Subcutaneous abdominal adipose tissue (tissue), 5 donors: Measurements from ENCODE around the gene SSBP2.

ENCODE experiments used
- H3K27ac ChIP-seq: one replicate; pipeline ENCODE4 v1.7.0; 2013; ENCODE audit warnings: low read depth, mild to moderate bottlenecking, inconsistent platforms, low read length, moderate library complexity
- H3K27me3 ChIP-seq, 5 donors: one replicate each; pipeline ENCODE4 v1.7.0; 2013; ENCODE audit warnings: low read length in 5 of 5, inconsistent platforms in 1 of 5; ENCODE audit not compliant: control insufficient read depth in 5 of 5, insufficient read depth in 4 of 5
- H3K36me3 ChIP-seq, 5 donors: one replicate each; pipeline ENCODE4 v1.7.0; 2013; ENCODE audit warnings: low read length in 5 of 5; ENCODE audit not compliant: control insufficient read depth in 5 of 5, insufficient read depth in 5 of 5
- H3K4me1 ChIP-seq, 5 donors: one replicate each; pipeline ENCODE4 v1.7.0; 2013; ENCODE audit warnings: low read length in 5 of 5, mild to moderate bottlenecking in 3 of 5, moderate library complexity in 1 of 5; ENCODE audit not compliant: control insufficient read depth in 5 of 5, insufficient read depth in 5 of 5
- H3K4me3 ChIP-seq, 5 donors: one replicate each; pipeline ENCODE4 v1.7.0; 2013; ENCODE audit warnings: low read length in 5 of 5, low read depth in 1 of 5
- H3K9ac ChIP-seq, 5 donors: one replicate each; pipeline ENCODE4 v1.7.0; 2013; ENCODE audit warnings: low read length in 5 of 5, mild to moderate bottlenecking in 4 of 5, moderate library complexity in 3 of 5
- H3K9me3 ChIP-seq, 5 donors: one replicate each; pipeline ENCODE4 v1.7.0; 2013; ENCODE audit warnings: low read length in 5 of 5; ENCODE audit not compliant: control insufficient read depth in 5 of 5
- donor health status: healthy.
- donor health status: healthy.
- donor health status: healthy.
- donor health status: healthy.
- donor health status: healthy.

The SSBP2 gene

DNA sequence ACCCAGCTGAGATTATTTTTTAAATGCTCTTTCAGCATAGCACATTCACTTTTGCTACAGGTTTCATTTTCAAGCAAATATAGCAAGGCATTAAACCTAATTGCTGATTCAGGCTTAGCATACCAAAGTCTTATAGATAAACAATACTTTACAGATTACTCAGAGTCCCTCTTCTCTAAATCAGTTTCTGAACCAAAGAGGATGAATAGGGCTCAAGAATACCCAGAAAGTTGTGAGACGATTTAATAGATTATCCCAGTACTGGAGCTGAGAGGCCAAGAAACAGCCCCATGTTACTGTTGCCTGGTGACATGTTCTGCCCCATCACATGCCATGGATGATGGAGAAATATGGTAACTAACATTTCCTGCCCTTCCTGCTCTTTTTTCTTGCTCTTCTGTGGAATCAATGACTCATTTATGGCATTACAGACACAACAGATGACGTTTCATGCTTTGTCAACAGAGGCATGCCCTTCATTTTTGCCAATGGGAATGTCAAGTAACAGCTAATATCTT is 18.1 kb upstream of the SSBP2 start:
- no peaks in the 10 kb centered on the region for H3K27me3 ChIP-seq
- H3K4me1 ChIP-seq: peaks cover 0 to 14% (median 12%) of the 10 kb centered on the region in 5 donors
- no peak overlapping the region for H3K4me3 ChIP-seq
- no peaks in the 10 kb centered on the region for H3K36me3 ChIP-seq
- H3K9me3 ChIP-seq: peaks cover 0 to 3% (median 0%) of the 10 kb centered on the region in 5 donors
- H3K27ac ChIP-seq: no peak overlapping the region
- no peak overlapping the region for H3K9ac ChIP-seq

DNA sequence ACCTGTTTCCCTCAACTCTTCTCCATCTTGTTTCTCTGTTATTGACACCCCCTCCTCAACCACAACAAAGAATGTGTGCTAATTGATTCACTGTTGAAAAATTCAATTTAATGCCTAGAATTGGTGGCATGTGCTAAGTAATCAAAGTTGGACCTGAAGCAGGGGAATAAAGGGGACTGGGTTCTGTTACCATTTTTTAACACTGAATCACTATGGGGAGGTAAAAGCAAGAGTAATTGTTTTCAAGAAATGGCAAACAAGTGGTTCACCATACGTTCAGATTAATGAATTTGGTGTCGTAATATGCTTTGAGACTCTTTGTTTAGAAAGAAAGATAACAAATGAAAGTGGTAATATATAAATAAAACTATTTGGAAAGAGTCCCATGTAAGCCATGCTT is 17.0 kb upstream of the SSBP2 start:
- Histone ChIP-seq H3K4me1 (peaks cover 0 to 15% (median 3%) of the 10 kb centered on the region in 5 donors), H3K36me3 (no peaks in the 10 kb centered on the region), H3K9me3 (peaks cover 0 to 3% (median 0%) of the 10 kb centered on the region in 5 donors), H3K9ac (no peak overlapping the region), H3K27ac (no peak overlapping the region), H3K4me3 (no peak overlapping the region), H3K27me3 (no peaks in the 10 kb centered on the region)

DNA sequence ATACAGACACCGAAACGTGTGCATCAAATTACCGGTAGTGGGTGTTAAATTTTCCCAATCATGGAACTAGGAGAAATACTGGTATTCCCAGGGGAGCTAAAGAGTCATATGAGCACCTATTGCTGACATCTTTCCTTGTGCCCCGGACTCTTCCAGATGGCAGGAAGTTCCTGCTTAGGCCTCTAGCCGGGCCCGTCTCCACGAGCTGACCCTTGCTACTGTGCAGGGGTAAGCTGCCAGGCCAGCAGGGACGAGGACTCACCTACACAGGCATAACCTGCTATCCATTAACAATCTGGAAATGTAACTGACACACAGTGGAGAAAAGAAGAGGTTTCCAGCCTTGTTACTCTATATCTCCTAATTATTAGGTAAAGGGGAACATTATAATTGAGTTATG is 16.2 kb upstream of the SSBP2 start:
- H3K36me3 ChIP-seq: no peaks in the 10 kb centered on the region
- H3K9ac ChIP-seq: no peak overlapping the region
- no peaks in the 10 kb centered on the region for H3K27me3 ChIP-seq
- H3K4me3 ChIP-seq: no peak overlapping the region
- H3K4me1 ChIP-seq: peaks cover 0 to 15% (median 0%) of the 10 kb centered on the region in 5 donors
- H3K27ac ChIP-seq: no peak overlapping the region
- H3K9me3 ChIP-seq: no peaks in the 10 kb centered on the region

DNA sequence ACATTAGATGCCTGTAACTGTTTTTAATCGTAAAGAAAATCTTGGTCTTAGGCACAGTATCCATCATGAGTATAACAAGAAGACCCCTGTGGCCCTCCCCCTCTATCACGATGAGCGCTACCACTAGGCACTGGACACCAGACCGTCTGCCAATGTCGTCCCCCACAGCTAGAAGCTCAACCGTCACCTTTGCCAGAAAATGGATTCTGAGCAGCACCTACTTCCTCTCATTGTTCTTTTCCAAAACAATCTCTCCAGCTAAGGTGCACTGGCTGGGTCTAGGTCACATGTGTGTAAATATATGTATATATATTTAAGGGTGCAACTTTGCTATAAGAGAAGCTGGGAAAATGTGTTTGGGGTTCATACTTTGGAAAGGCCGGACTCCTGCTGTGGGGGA is 15.7 kb upstream of the SSBP2 start:
- H3K4me1 ChIP-seq: peaks cover 0 to 15% (median 0%) of the 10 kb centered on the region in 5 donors
- H3K9me3 ChIP-seq: no peaks in the 10 kb centered on the region
- H3K36me3 ChIP-seq: no peaks in the 10 kb centered on the region
- no peak overlapping the region for H3K9ac ChIP-seq
- no peaks in the 10 kb centered on the region for H3K27me3 ChIP-seq
- no peak overlapping the region for H3K27ac ChIP-seq
- H3K4me3 ChIP-seq: no peak overlapping the region

DNA sequence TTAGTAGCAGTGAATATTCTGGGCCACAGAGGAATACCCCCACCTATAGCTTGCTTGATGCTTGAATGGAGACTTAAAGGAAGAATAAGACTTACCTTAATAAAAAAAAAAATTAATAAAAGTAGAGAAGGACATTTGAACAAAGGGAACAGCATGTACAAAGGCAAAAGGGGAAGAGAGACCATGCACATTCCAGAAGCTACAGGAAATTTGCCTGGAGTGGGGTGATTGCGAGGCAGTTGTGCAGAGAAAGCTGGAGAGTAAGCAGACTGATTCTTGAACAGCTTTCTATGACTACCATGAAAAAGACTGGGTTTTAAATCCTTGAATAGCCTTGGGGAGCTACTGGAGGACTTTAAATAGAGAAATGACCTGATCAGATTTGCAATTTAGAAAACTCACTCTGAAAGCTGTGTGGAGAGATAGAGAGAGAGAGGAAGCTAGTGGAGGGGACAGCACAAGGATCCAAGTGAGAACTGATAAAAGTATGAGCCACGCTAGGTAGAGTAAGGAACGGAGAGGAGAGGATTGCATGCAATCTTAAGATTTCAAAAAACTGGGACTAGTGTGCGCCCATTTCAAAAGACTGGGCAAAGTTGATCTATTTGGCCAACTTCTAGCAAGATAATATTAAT is 12.5 kb upstream of the SSBP2 start:
- Histone ChIP-seq H3K36me3 (no peaks in the 10 kb centered on the region), H3K4me1 (peaks cover 0 to 26% (median 4%) of the 10 kb centered on the region in 5 donors), H3K27me3 (no peaks in the 10 kb centered on the region), H3K9me3 (no peaks in the 10 kb centered on the region), H3K27ac (no peak overlapping the region), H3K9ac (no peak overlapping the region), H3K4me3 (no peak overlapping the region)

DNA sequence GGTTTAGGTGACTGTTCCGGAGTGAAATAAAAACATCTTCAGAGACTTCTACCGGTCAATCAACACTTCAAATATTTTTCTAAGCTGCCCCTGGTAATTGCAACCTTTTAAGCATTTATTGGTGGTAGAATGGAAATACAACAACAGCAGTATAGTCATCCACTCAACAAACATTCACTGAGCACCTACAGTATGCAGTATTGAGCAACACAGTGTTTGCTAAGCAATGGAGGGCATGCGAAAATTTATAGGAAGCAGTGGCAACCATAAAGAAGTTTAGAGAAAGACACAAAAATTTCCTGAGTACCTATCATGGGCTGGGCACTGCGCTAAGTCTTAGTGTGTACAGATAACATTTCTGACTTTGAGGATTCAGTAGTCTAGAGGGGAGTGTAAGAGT is 12.0 kb upstream of the SSBP2 start:
- Histone ChIP-seq H3K36me3 (no peaks in the 10 kb centered on the region), H3K9ac (no peak overlapping the region), H3K4me3 (no peak overlapping the region), H3K4me1 (peaks cover 0 to 26% (median 4%) of the 10 kb centered on the region in 5 donors), H3K27ac (no peak overlapping the region), H3K9me3 (no peaks in the 10 kb centered on the region), H3K27me3 (no peaks in the 10 kb centered on the region)

DNA sequence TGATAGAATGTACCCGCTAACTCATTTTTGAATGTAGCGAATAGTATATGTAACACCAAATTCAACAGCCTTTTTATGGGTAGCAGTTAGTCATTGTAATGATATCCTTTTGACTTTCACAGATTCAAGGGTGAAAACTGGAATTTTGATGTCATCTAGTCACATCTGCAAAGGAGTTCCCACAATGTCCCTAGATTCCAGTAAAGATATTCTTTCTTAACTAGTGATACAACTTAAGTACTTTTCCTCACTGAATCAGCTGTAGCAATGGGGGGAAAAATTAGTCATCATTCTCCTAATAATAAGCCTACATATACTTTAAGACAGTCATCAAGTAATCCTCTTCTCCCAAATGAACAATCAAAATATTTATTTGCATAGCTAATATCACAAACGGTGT is 11.5 kb upstream of the SSBP2 start:
- Histone ChIP-seq H3K36me3 (no peaks in the 10 kb centered on the region), H3K9me3 (no peaks in the 10 kb centered on the region), H3K9ac (no peak overlapping the region), H3K4me3 (no peak overlapping the region), H3K4me1 (peaks cover 0 to 26% (median 4%) of the 10 kb centered on the region in 5 donors), H3K27ac (no peak overlapping the region), H3K27me3 (no peaks in the 10 kb centered on the region)

DNA sequence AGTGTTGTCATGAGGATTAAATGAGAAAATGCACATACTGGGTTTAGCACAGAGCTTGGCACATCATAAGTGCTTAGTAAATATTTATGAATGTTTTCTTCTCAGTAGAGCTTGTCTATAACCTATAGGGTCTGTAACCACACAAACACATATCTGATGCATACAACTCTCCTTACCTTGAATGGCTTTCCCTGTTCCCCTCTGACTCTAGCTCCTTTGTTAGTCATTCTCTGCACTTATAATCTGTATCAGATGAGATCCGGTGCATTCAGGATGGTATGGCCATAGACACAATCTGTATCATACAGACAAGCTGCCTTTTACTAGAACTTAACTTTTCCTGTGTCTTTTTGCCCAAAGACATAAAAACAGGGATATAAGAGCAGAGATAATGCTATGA is 11.1 kb upstream of the SSBP2 start:
- Histone ChIP-seq H3K4me3 (no peak overlapping the region), H3K36me3 (no peaks in the 10 kb centered on the region), H3K9me3 (no peaks in the 10 kb centered on the region), H3K9ac (no peak overlapping the region), H3K27ac (no peak overlapping the region), H3K4me1 (peaks cover 0 to 24% (median 4%) of the 10 kb centered on the region in 5 donors), H3K27me3 (no peaks in the 10 kb centered on the region)

DNA sequence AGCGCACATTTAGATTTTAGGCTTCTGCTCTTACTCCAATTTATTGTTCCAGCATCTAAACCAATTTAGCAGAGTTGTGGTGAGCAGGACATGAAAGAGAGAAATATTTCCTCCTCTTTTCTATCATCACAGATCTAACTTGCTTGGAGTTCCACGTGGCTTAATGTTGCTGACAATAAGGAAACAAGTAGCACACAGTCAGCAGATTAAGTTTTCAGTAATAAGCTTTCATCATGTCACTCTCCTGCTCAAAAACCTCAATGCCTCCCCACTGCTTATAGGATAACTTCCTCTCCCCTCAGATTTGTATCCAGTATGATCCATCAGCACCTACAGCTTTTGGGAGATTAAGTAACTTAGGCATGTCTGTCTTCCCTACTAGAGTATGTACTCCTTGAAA is 10.4 kb upstream of the SSBP2 start:
- no peaks in the 10 kb centered on the region for H3K9me3 ChIP-seq
- H3K27me3 ChIP-seq: no peaks in the 10 kb centered on the region
- H3K9ac ChIP-seq: no peak overlapping the region
- no peak overlapping the region for H3K4me3 ChIP-seq
- peaks cover 0 to 25% (median 9%) of the 10 kb centered on the region in 5 donors for H3K4me1 ChIP-seq
- H3K27ac ChIP-seq: no peak overlapping the region
- H3K36me3 ChIP-seq: no peaks in the 10 kb centered on the region

DNA sequence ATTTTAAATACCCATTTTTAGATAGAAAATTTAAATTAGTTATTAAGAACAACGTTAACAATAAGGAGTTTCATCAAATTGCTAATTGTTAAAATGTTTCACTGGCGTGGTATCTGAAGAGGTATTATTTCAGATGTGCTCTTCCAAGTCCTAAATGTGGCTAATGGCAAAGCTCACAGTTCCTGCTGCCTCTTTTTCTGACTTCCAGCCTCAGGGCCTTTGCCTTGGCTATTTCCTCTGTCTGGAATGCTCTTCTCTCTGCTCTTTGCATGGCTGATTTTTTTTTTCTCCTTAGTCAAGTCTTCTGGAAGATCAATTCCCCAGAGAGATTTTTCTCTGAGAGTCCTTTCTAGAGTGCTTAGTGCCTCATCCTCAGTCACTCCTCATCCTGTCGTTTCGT is 9.6 kb upstream of the SSBP2 start:
- Histone ChIP-seq H3K27me3 (no peaks in the 10 kb centered on the region), H3K36me3 (no peaks in the 10 kb centered on the region), H3K4me3 (no peak overlapping the region), H3K9me3 (no peaks in the 10 kb centered on the region), H3K9ac (no peak overlapping the region), H3K27ac (no peak overlapping the region), H3K4me1 (peaks cover 2 to 32% (median 16%) of the 10 kb centered on the region in 5 donors)
